Upper lobe of right lung (tissue), 1 donor: ENCODE measurements around the gene CA10. TPM values are rescaled to one million over a fixed set of nuclear protein-coding genes. Genes with fewer than 3 reads are reported as not detected.
A peak's percentile ranks its signal among the peaks of the same experiment; 100 is the strongest.

Source experiments
- ATAC-seq: fragments of 200-7000 bp; cut with Tn5 transposase; one replicate; pipeline ENCODE4 v1.9.1; 2020; ENCODE audit warnings: mild to moderate bottlenecking, moderate library complexity
- DNase-seq: peaks from one replicate; pipeline ENCODE4 v3.0.0-alpha.2; 2020
- H3K27ac ChIP-seq: fragments of 200-600 bp; one replicate; pipeline ENCODE4 v1.8.0; 2022
- H3K27me3 ChIP-seq: fragments of 200-600 bp; one replicate; pipeline ENCODE4 v1.8.0; 2022; ENCODE audit warnings: mild to moderate bottlenecking
- H3K36me3 ChIP-seq: fragments of 200-600 bp; one replicate; pipeline ENCODE4 v1.8.0; 2022
- H3K4me1 ChIP-seq: fragments of 200-600 bp; one replicate; pipeline ENCODE4 v1.8.0; 2022
- H3K4me3 ChIP-seq: fragments of 200-600 bp; one replicate; pipeline ENCODE4 v1.8.0; 2022; ENCODE audit warnings: mild to moderate bottlenecking
- H3K9me3 ChIP-seq: fragments of 200-600 bp; one replicate; pipeline ENCODE4 v1.8.0; 2022
- CTCF ChIP-seq: fragments of 200-600 bp; IDR thresholded peaks from one replicate; pipeline ENCODE4 v1.8.0; 2022; ENCODE audit warnings: antibody characterized with exemption
- intact Hi-C: fragments of 100-400 bp; cut with DNase I; formaldehyde crosslinking; loops from one replicate; pipeline ENCODE4 v1.11.0; 2022
- total RNA-seq: library from RNA; stranded (reverse); fragmentation: NEBNext Ultra II Directional; extraction: Animal tissue kit (Norgen Biotek cat#: 25700); gene quantifications from one replicate; pipeline ENCODE4 v1.2.1, GENCODE V29; 2021
- donor health status: DM: no; HTN: yes; CAD: no; lungs with severe emphysema.

Gene CA10
- total RNA-seq, 1 donor from 2014 or later: not detected

DNA sequence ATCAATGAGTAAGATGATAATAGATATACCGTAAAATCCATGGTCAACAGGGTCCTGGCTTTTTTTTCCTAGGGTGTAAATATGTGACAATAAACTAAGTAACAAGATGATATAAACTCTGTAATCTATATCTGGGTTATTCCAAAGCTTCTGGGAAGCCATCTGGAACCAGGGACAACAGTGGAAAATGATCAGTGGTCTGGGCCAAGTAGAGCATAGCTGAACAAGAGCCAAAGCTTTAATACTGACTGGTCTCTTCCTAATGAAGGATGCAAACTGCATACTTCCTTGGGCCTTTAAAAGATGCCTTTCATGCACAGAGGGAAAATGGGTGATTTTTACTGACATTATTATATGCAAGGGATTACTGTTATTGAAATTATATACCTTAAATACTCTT is 8.9 kb downstream of the CA10 start:
- no peak for ATAC-seq
- no peak overlapping the region for H3K27ac ChIP-seq

DNA sequence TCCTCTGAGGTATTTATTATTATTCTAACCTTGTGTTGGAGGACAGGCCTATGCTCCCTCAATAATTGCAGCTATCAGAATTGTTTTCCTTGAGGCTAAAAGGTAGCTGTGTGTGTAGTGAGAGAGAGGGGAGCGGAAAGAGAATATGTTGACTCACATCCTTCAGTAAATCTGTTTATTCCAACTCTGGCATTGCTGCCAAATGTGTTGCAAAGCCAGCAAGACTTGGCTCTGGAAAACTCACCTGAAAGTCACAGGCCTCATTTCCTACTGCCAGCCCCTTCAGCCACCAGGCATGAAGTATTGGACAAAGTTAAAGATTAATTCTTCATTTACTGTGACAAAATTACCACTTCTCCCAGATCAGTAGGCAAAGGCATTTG is 9.6 kb downstream of the CA10 start:
- Histone ChIP-seq H3K9me3 (no peaks in the 10 kb centered on the region), H3K4me3 (no peak overlapping the region), H3K27me3 (no peaks in the 10 kb centered on the region), H3K4me1 (no peaks in the 10 kb centered on the region), H3K27ac (no peak overlapping the region), H3K36me3 (no peaks in the 10 kb centered on the region)
- TF ChIP-seq CTCF: no peak
- peak; percentile 52 for ATAC-seq
- intact Hi-C loops: no loop called here
- no peak for DNase-seq

More for the DNA sequence above, 8.9 kb downstream of the CA10 start:
- Histone ChIP-seq H3K4me3 (no peak overlapping the region), H3K36me3 (no peaks in the 10 kb centered on the region), H3K4me1 (no peaks in the 10 kb centered on the region), H3K27me3 (no peaks in the 10 kb centered on the region), H3K9me3 (no peaks in the 10 kb centered on the region)
- TF ChIP-seq CTCF: no peak
- DNase-seq: no peak
- intact Hi-C loops: no loop called here

GRCh38 chr17:52148288-52148968 is 10.1 kb downstream of the CA10 start:
- H3K27me3 ChIP-seq: no peaks in the 10 kb centered on the region
- H3K36me3 ChIP-seq: no peaks in the 10 kb centered on the region
- no peak overlapping the region for H3K27ac ChIP-seq
- ATAC-seq (no peak), DNase-seq (no peak)
- TF ChIP-seq CTCF: no peak
- no peaks in the 10 kb centered on the region for H3K4me1 ChIP-seq
- no peak overlapping the region for H3K4me3 ChIP-seq
- intact Hi-C loops: no loop called here
- H3K9me3 ChIP-seq: no peaks in the 10 kb centered on the region

- DNase-seq (no peak), ATAC-seq (no peak)
- H3K4me3 ChIP-seq: no peak overlapping the region
- no peaks in the 10 kb centered on the region for H3K4me1 ChIP-seq
- no peak for TF ChIP-seq CTCF
- H3K36me3 ChIP-seq: no peaks in the 10 kb centered on the region
- intact Hi-C loops: no loop called here
- no peak overlapping the region for H3K27ac ChIP-seq
- H3K9me3 ChIP-seq: no peaks in the 10 kb centered on the region
- H3K27me3 ChIP-seq: no peaks in the 10 kb centered on the region
These were observed 10.6 kb downstream of the CA10 start for GRCh38 chr17:52147872-52148271.

GRCh38 chr17:52147431-52147830 is 11.1 kb downstream of the CA10 start:
- intact Hi-C loops: no loop called here
- Histone ChIP-seq H3K27me3 (no peaks in the 10 kb centered on the region), H3K4me1 (no peaks in the 10 kb centered on the region), H3K36me3 (no peaks in the 10 kb centered on the region), H3K27ac (no peak overlapping the region), H3K9me3 (no peaks in the 10 kb centered on the region), H3K4me3 (no peak overlapping the region)
- ATAC-seq: no peak
- DNase-seq: no peak
- TF ChIP-seq CTCF: no peak

- ATAC-seq (no peak), DNase-seq (no peak)
- no peaks in the 10 kb centered on the region for H3K9me3 ChIP-seq
- intact Hi-C loops: no loop called here
- no peak overlapping the region for H3K4me3 ChIP-seq
- no peak for TF ChIP-seq CTCF
- no peaks in the 10 kb centered on the region for H3K27me3 ChIP-seq
- no peaks in the 10 kb centered on the region for H3K4me1 ChIP-seq
- H3K36me3 ChIP-seq: no peaks in the 10 kb centered on the region
- no peak overlapping the region for H3K27ac ChIP-seq
These were observed 13.0 kb downstream of the CA10 start for GRCh38 chr17:52145476-52145875.
